H1 (cell line): ENCODE measurements around the gene RPS6KA4. TPM values are rescaled to one million over a fixed set of nuclear protein-coding genes. Genes with fewer than 3 reads are reported as not detected.
"Not testable (repeated sequence)": the region's sequence is repeated elsewhere in the genome, so short reads cannot be mapped to it uniquely, and the experiment has no call there.

Source experiments
- CTCF ChIA-PET: fragments of 300-600 bp; sonication (Branson Sonifier 250); formaldehyde crosslinking; loops from one replicate; lab custom pipeline; 2021; ENCODE audit not compliant: partially characterized antibody; lab: Charles Lee
- POLR2A ChIA-PET: fragments of 300-600 bp; sonication (Branson Sonifier 250); formaldehyde crosslinking; loops from one replicate; lab custom pipeline; 2021; ENCODE audit warnings: inconsistent platforms; ENCODE audit not compliant: partially characterized antibody; lab: Charles Lee
- DNase-seq, 2 experiments: peaks; one replicate each; pipeline versions ENCODE4 v3.0.0 to v3.0.0-alpha.2; 2010 to 2022; ENCODE audit warnings: low spot score in 2 of 2, low read depth in 1 of 2, mixed read lengths in 1 of 2
- FAIRE-seq: peaks from 2 replicates; lab custom pipeline; 2011; peaks lifted over from hg19 to GRCh38; lab: Jason Lieb, UNC
- H2AFZ ChIP-seq: 2 replicates; pipeline ENCODE4 v1.8.1; 2012; ENCODE audit warnings: low read length, inconsistent platforms
- H2AK5ac ChIP-seq: 2 replicates; pipeline ENCODE4 v1.6.1; 2013; ENCODE audit warnings: low read depth, low read length
- H2BK120ac ChIP-seq: replicated peaks from 2 replicates; pipeline ENCODE3; 2013; ENCODE audit warnings: low read depth, low read length, inconsistent platforms
- H2BK12ac ChIP-seq: 2 replicates; pipeline ENCODE4 v1.6.1; 2013; ENCODE audit warnings: low read depth, low read length
- H2BK15ac ChIP-seq: 2 replicates; pipeline ENCODE4 v1.6.1; 2013; ENCODE audit warnings: low read length
- H2BK20ac ChIP-seq: 2 replicates; pipeline ENCODE4 v1.6.1; 2013; ENCODE audit warnings: low read length
- H2BK5ac ChIP-seq: 2 replicates; pipeline ENCODE4 v1.6.1; 2013; ENCODE audit warnings: low read depth, low read length
- H3K14ac ChIP-seq: 2 replicates; pipeline ENCODE4 v1.6.1; 2013; ENCODE audit warnings: inconsistent platforms; ENCODE audit not compliant: insufficient read length
- H3K18ac ChIP-seq: 2 replicates; pipeline ENCODE4 v1.6.1; 2013; ENCODE audit warnings: low read length; ENCODE audit errors: extremely low read depth
- H3K23ac ChIP-seq: 2 replicates; pipeline ENCODE4 v1.6.1; 2013; ENCODE audit warnings: inconsistent platforms; ENCODE audit not compliant: insufficient read length
- H3K23me2 ChIP-seq: 2 replicates; pipeline ENCODE4 v1.6.1; 2013; ENCODE audit warnings: low read depth, low read length
- H3K27ac ChIP-seq: 2 replicates; pipeline ENCODE4 v1.6.1; 2011; ENCODE audit warnings: low read depth, low read length, inconsistent platforms
- H3K27me3 ChIP-seq, 4 experiments: replicated peaks in 1 of 4; 1 replicate in 1 of 4; 2 replicates in 3 of 4; pipeline versions ENCODE4 v1.6.1 to v1.8.1; 2011 to 2013; ENCODE audit warnings: low read length in 3 of 4, mild to moderate bottlenecking in 3 of 4, inconsistent platforms in 2 of 4, mixed read lengths in 2 of 4, moderate library complexity in 1 of 4; ENCODE audit not compliant: control insufficient read depth in 3 of 4, insufficient read depth in 3 of 4; ENCODE audit errors: extremely low read depth in 1 of 4
- H3K36me3 ChIP-seq, 4 experiments: 2 replicates each; pipeline versions ENCODE4 v1.6.1 to v1.8.1; 2011 to 2013; ENCODE audit warnings: mild to moderate bottlenecking in 4 of 4, low read length in 3 of 4, moderate library complexity in 2 of 4, control low read depth in 1 of 4, inconsistent platforms in 1 of 4; ENCODE audit not compliant: insufficient read depth in 4 of 4, control insufficient read depth in 2 of 4
- H3K4ac ChIP-seq: replicated peaks from 2 replicates; pipeline ENCODE3; 2013; ENCODE audit warnings: low read length, low read depth, mixed read lengths, inconsistent platforms; ENCODE audit not compliant: insufficient read length
- H3K4me1 ChIP-seq, 4 experiments: replicated peaks in 1 of 4; 1 replicate in 1 of 4; 2 replicates in 3 of 4; pipeline versions ENCODE4 v1.6.1 to v1.8.1; 2011 to 2013; ENCODE audit warnings: low read length in 3 of 4, inconsistent platforms in 2 of 4, mixed read lengths in 1 of 4; ENCODE audit not compliant: insufficient read depth in 4 of 4, control insufficient read depth in 3 of 4
- H3K4me2 ChIP-seq, 2 experiments: 2 replicates each; pipeline versions ENCODE4 v1.6.1 to v1.8.1; 2011 to 2013; ENCODE audit warnings: low read depth in 2 of 2, low read length in 2 of 2, control low read depth in 1 of 2, inconsistent platforms in 1 of 2, mild to moderate bottlenecking in 1 of 2; ENCODE audit not compliant: insufficient read depth in 1 of 2
- H3K4me3 ChIP-seq, 4 experiments: fragments of 200-600, 300-600 bp in 1 of 4; sonication (generic), shearing (Covaris generic), sonication (Bioruptor Twin) in 1 of 4; 2 replicates each; pipeline versions ENCODE4 v1.5.1 to v1.8.1; 2011 to 2016; ENCODE audit warnings: low read length in 4 of 4, low read depth in 3 of 4, control low read depth in 2 of 4, inconsistent platforms in 2 of 4, mild to moderate bottlenecking in 2 of 4, mixed read lengths in 1 of 4, moderate library complexity in 1 of 4; ENCODE audit not compliant: insufficient read depth in 2 of 4; ENCODE audit errors: extremely low read depth in 1 of 4
- H3K56ac ChIP-seq: replicated peaks from 2 replicates; pipeline ENCODE3; 2013; ENCODE audit warnings: low read depth, mild to moderate bottlenecking, mixed read lengths, low read length, inconsistent platforms; ENCODE audit not compliant: insufficient read length
- H3K79me1 ChIP-seq: 2 replicates; pipeline ENCODE4 v1.6.1; 2013; ENCODE audit warnings: low read depth, low read length, control low read depth
- H3K79me2 ChIP-seq, 2 experiments: 2 replicates each; pipeline versions ENCODE4 v1.6.1 to v1.8.1; 2012 to 2013; ENCODE audit warnings: low read length in 2 of 2, mild to moderate bottlenecking in 2 of 2, inconsistent platforms in 1 of 2; ENCODE audit not compliant: insufficient read depth in 2 of 2, control insufficient read depth in 1 of 2
- H3K9ac ChIP-seq, 4 experiments: replicated peaks in 1 of 4; 1 replicate in 1 of 4; 2 replicates in 3 of 4; pipeline versions ENCODE4 v1.6.1 to v1.8.1; 2011 to 2013; ENCODE audit warnings: low read depth in 3 of 4, low read length in 3 of 4, control low read depth in 2 of 4, mild to moderate bottlenecking in 2 of 4, moderate library complexity in 2 of 4, inconsistent platforms in 1 of 4; ENCODE audit errors: extremely low read depth in 1 of 4
- H3K9me3 ChIP-seq, 2 experiments: 2 replicates each; pipeline versions ENCODE4 v1.6.1 to v1.8.1; 2012 to 2013; ENCODE audit warnings: mild to moderate bottlenecking in 2 of 2, moderate library complexity in 2 of 2, control low read depth in 1 of 2, inconsistent platforms in 1 of 2, low read depth in 1 of 2, low read length in 1 of 2, mixed read lengths in 1 of 2; ENCODE audit not compliant: insufficient read depth in 2 of 2
- H4K20me1 ChIP-seq, 2 experiments: replicated peaks in 1 of 2; 2 replicates each; pipeline versions ENCODE3 to v1.8.1; 2011 to 2013; ENCODE audit warnings: inconsistent platforms in 2 of 2, low read length in 2 of 2, mild to moderate bottlenecking in 1 of 2; ENCODE audit not compliant: insufficient read depth in 2 of 2, control insufficient read depth in 1 of 2
- H4K5ac ChIP-seq: 2 replicates; pipeline ENCODE4 v1.6.1; 2013; ENCODE audit warnings: low read length, low read depth, mixed read lengths, inconsistent platforms; ENCODE audit not compliant: insufficient read length
- H4K8ac ChIP-seq: 2 replicates; pipeline ENCODE4 v1.8.0; 2013; ENCODE audit warnings: mild to moderate bottlenecking, moderate library complexity, low read length, inconsistent platforms; ENCODE audit not compliant: insufficient read depth; ENCODE audit errors: extremely low read depth
- H4K91ac ChIP-seq: replicated peaks from 2 replicates; pipeline ENCODE3; 2013; ENCODE audit warnings: low read length, mixed read lengths, inconsistent platforms; ENCODE audit not compliant: insufficient read length
- BRCA1 ChIP-seq: IDR thresholded peaks from 2 replicates; pipeline ENCODE4 v1.6.1; 2012; ENCODE audit warnings: low read depth, low read length, improper control_type of control experiment
- CREB1 ChIP-seq: IDR thresholded peaks from 2 replicates; pipeline ENCODE4 v1.6.1; 2012; ENCODE audit warnings: inconsistent platforms
- EGR1 ChIP-seq: IDR thresholded peaks from 2 replicates; pipeline ENCODE4 v1.6.1; 2011; ENCODE audit warnings: low read depth, low read length, borderline replicate concordance
- SP1 ChIP-seq: IDR thresholded peaks from 2 replicates; pipeline ENCODE4 v1.6.1; 2011; ENCODE audit warnings: low read depth, low read length
- WGBS, 2 experiments: shearing (Covaris generic) in 1 of 2; methylation state at CpG; one replicate each; pipeline versions ENCODE4 v1.1.6 to v1.1.7; 2013 to 2015; ENCODE audit warnings: low lambda C conversion rate in 2 of 2, mixed read lengths in 2 of 2, inconsistent platforms in 1 of 2, low coverage in 1 of 2, missing lambda C conversion rate in 1 of 2; ENCODE audit not compliant: insufficient replicate concordance in 2 of 2, insufficient coverage in 1 of 2, insufficient read length in 1 of 2; ENCODE audit errors: extremely low coverage in 1 of 2, missing lambda C conversion rate in 1 of 2; 5-methylcytosine and 5-hydroxymethylcytosine counted together
- polyA plus RNA-seq, 7 experiments: library from polyadenylated mRNA; depleted of rRNA in 3 of 7; stranded (reverse) in 5 of 7; unstranded in 2 of 7; fragments of >200 nt in 5 of 7; fragments of 200-250 nt in 2 of 7; gene quantifications; 1 replicate in 5 of 7; 2 replicates in 1 of 7; 4 replicates in 1 of 7; pipeline versions ENCODE4 v1.2.1 to v1.2.3, GENCODE V29; 2011 to 2013; ENCODE audit warnings: missing spikeins in 2 of 7, mixed read lengths in 2 of 7
- total RNA-seq: library from RNA; stranded (reverse); fragmentation: NEBNext Ultra II Directional; extraction: Animal tissue kit (Norgen Biotek cat#: 25700); gene quantifications from 2 replicates; pipeline ENCODE4 v1.2.1, GENCODE V29; 2021

RPS6KA4 gene
- total and polyA plus RNA-seq, 2 of the 8 experiments (the other 6 are each of a cell fraction or from before 2014, with no cell fraction given) = 8.2 to 12.6 TPM

DNA sequence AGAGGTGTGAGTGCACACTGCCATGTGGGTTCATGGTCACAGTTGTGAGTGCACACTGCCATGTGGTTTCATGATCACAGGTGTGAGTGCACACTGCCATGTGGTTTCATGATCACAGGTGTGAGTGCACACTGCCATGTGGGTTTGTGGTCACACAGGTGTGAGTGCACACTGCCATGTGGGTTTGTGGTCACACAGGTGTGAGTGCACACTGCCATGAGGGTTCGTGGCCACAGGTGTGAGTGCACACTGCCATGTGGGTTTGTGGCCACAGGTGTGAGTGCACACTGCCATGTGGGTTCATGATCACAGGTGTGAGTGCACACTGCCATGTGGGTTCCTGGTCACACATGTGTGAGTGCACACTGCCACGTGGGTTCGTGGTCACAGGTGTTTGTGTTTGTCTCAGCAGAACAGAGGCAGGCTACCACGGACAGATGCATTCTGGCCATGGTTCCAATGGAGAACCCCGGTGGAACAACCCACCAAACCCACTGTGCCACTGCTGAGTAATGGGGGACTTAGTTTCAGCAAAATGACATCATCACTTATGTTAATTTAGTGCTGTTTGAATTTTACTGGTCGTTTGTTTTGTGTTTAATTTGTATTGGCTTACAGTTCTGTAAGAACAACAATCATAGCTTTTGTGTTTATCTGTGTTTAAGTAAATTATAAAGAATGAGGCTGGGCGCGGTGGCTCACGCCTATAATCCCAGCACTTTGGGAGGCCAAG lies 57.2 kb downstream of the RPS6KA4 start (continued):
- no peak for TF ChIP-seq BRCA1
- TF ChIP-seq CREB1 = no peak
- no peak for TF ChIP-seq SP1
- TF ChIP-seq EGR1 = no peak

DNA sequence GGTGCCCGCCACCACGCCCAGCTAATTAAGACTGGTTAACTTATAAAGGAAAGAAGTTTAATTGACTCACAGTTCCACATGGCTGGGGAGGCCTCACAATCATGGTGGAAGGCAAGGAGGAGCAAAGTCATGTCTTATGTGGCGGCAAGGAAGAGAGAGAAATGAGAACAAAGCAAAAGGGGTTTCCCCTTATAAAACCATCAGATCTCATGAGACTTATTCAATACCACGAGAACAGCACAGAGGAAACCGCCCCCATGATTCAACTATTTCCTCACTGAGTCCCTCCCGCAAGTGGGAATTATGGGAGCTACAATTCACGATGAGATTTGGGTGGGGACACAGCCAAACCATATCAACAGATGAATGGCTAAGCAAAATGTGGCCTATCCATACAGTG lies 59.3 kb downstream of the RPS6KA4 start:
- not testable (repeated sequence) for H4K91ac ChIP-seq, H2BK120ac ChIP-seq, H2BK20ac ChIP-seq, H3K4me3 ChIP-seq, H2AK5ac ChIP-seq, H3K36me3 ChIP-seq, H2BK12ac ChIP-seq, H4K8ac ChIP-seq, H3K23me2 ChIP-seq, H2BK5ac ChIP-seq, H3K4ac ChIP-seq, H3K14ac ChIP-seq, H3K79me2 ChIP-seq, H3K4me2 ChIP-seq, H3K56ac ChIP-seq, H3K9me3 ChIP-seq, H3K23ac ChIP-seq, H3K79me1 ChIP-seq, H4K5ac ChIP-seq, H2BK15ac ChIP-seq, DNase-seq, H4K20me1 ChIP-seq, H3K18ac ChIP-seq, H2AFZ ChIP-seq, H3K9ac ChIP-seq, H3K27ac ChIP-seq, FAIRE-seq, H3K4me1 ChIP-seq, H3K27me3 ChIP-seq
- ChIA-PET POLR2A (interaction anchor here (1.9 to 2.1 kb wide), 2 partner anchors 8 to 22 kb away, joined by 6 read pairs; no protein-coding TSS in a partner anchor), CTCF (interaction anchor here (0.9 to 2.9 kb wide), 3 partner anchors 31 to 232 kb away, joined by 3 to 16 read pairs (median 3); no protein-coding TSS in a partner anchor)
- 94% methylated on average over 7 of the region's 7 CpGs; no CpG with 5 or more reads in 1 of the 2 experiments for WGBS, 2 experiments
